ENCODE measurements around the gene PTPRN2. TPM values are rescaled to one million over a fixed set of nuclear protein-coding genes. Genes with fewer than 3 reads are reported as not detected.
"Not testable (repeated sequence)": the region's sequence is repeated elsewhere in the genome, so short reads cannot be mapped to it uniquely, and the experiment has no call there.

Gene PTPRN2
- polyA plus RNA-seq, 4 donors: 1.6 to 11.7 (median 4.0) TPM

GRCh38 chr7:158253670-158254045 is 334.0 kb downstream of the PTPRN2 start:
- not testable (repeated sequence) for DNase-seq; H3K27ac ChIP-seq (ENCODE audit: low read depth in 1 of 3, low read length in 2 of 3); H3K36me3 ChIP-seq (ENCODE audit: control insufficient read depth in 3 of 3, insufficient read depth in 2 of 3, low read depth in 1 of 3, low read length in 3 of 3); H3K4me3 ChIP-seq (ENCODE audit: low read depth in 1 of 3, low read length in 3 of 3); FAIRE-seq; H3K27me3 ChIP-seq (ENCODE audit: control insufficient read depth in 3 of 3, insufficient read depth in 3 of 3, low read length in 3 of 3); H3K4me1 ChIP-seq (ENCODE audit: control insufficient read depth in 3 of 3, insufficient read depth in 2 of 3, low read depth in 1 of 3, low read length in 2 of 3)
- peaks cover 0 to 65% of the 10 kb centered on the region in 2 donors for H3K9me3 ChIP-seq (ENCODE audit: control insufficient read depth in 2 of 2, insufficient read depth in 1 of 2, low read depth in 1 of 2, low read length in 1 of 2)
- 67 to 74% (median 73%) methylated on average over 12 to 16 of the region's 16 CpGs for WGBS, 3 donors

GRCh38 chr7:158252837-158253669 is 334.6 kb downstream of the PTPRN2 start:
- FAIRE-seq (no peak), DNase-seq (no peak)
- H3K27ac ChIP-seq (ENCODE audit: low read depth in 1 of 3, low read length in 2 of 3): no peak overlapping the region
- 73 to 86% (median 80%) methylated on average over 34 of the region's 34 CpGs for WGBS, 3 donors
- H3K4me3 ChIP-seq (ENCODE audit: low read depth in 1 of 3, low read length in 3 of 3): no peak overlapping the region
- peaks cover 0 to 67% of the 10 kb centered on the region in 2 donors for H3K9me3 ChIP-seq (ENCODE audit: control insufficient read depth in 2 of 2, insufficient read depth in 1 of 2, low read depth in 1 of 2, low read length in 1 of 2)
- no peaks in the 10 kb centered on the region for H3K4me1 ChIP-seq (ENCODE audit: control insufficient read depth in 3 of 3, insufficient read depth in 2 of 3, low read depth in 1 of 3, low read length in 2 of 3)
- no peaks in the 10 kb centered on the region for H3K27me3 ChIP-seq (ENCODE audit: control insufficient read depth in 3 of 3, insufficient read depth in 3 of 3, low read length in 3 of 3)
- no peaks in the 10 kb centered on the region for H3K36me3 ChIP-seq (ENCODE audit: control insufficient read depth in 3 of 3, insufficient read depth in 2 of 3, low read depth in 1 of 3, low read length in 3 of 3)

GRCh38 chr7:158252081-158252836 is 335.4 kb downstream of the PTPRN2 start:
- FAIRE-seq: no peak
- Histone ChIP-seq H3K4me1 (ENCODE audit: control insufficient read depth in 3 of 3, insufficient read depth in 2 of 3, low read depth in 1 of 3, low read length in 2 of 3) (no peaks in the 10 kb centered on the region), H3K27ac (ENCODE audit: low read depth in 1 of 3, low read length in 2 of 3) (no peak overlapping the region), H3K36me3 (ENCODE audit: control insufficient read depth in 3 of 3, insufficient read depth in 2 of 3, low read depth in 1 of 3, low read length in 3 of 3) (no peaks in the 10 kb centered on the region), H3K27me3 (ENCODE audit: control insufficient read depth in 3 of 3, insufficient read depth in 3 of 3, low read length in 3 of 3) (no peaks in the 10 kb centered on the region), H3K9me3 (ENCODE audit: control insufficient read depth in 2 of 2, insufficient read depth in 1 of 2, low read depth in 1 of 2, low read length in 1 of 2) (peaks cover 0 to 63% of the 10 kb centered on the region in 2 donors), H3K4me3 (ENCODE audit: low read depth in 1 of 3, low read length in 3 of 3) (no peak overlapping the region)
- 85 to 87% (median 86%) methylated on average over 23 of the region's 23 CpGs for WGBS, 3 donors
- no peak for DNase-seq

- FAIRE-seq (no peak), DNase-seq (no peak)
- 83 to 93% (median 87%) methylated on average over 18 of the region's 18 CpGs for WGBS, 3 donors
- Histone ChIP-seq H3K4me3 (ENCODE audit: low read depth in 1 of 3, low read length in 3 of 3) (no peak overlapping the region), H3K27ac (ENCODE audit: low read depth in 1 of 3, low read length in 2 of 3) (no peak overlapping the region), H3K4me1 (ENCODE audit: control insufficient read depth in 3 of 3, insufficient read depth in 2 of 3, low read depth in 1 of 3, low read length in 2 of 3) (no peaks in the 10 kb centered on the region), H3K9me3 (ENCODE audit: control insufficient read depth in 2 of 2, insufficient read depth in 1 of 2, low read depth in 1 of 2, low read length in 1 of 2) (peaks cover 0 to 64% of the 10 kb centered on the region in 2 donors), H3K27me3 (ENCODE audit: control insufficient read depth in 3 of 3, insufficient read depth in 3 of 3, low read length in 3 of 3) (no peaks in the 10 kb centered on the region), H3K36me3 (ENCODE audit: control insufficient read depth in 3 of 3, insufficient read depth in 2 of 3, low read depth in 1 of 3, low read length in 3 of 3) (no peaks in the 10 kb centered on the region)
Measured at GRCh38 chr7:158251061-158251965, 336.3 kb downstream of the PTPRN2 start.

- DNase-seq: no peak
- H3K27me3 ChIP-seq (ENCODE audit: control insufficient read depth in 3 of 3, insufficient read depth in 3 of 3, low read length in 3 of 3): no peaks in the 10 kb centered on the region
- no peak overlapping the region for H3K27ac ChIP-seq (ENCODE audit: low read depth in 1 of 3, low read length in 2 of 3)
- FAIRE-seq: no peak
- 65 to 85% (median 75%) methylated on average over 9 of the region's 9 CpGs for WGBS, 3 donors
- no peak overlapping the region for H3K4me3 ChIP-seq (ENCODE audit: low read depth in 1 of 3, low read length in 3 of 3)
- H3K36me3 ChIP-seq (ENCODE audit: control insufficient read depth in 3 of 3, insufficient read depth in 2 of 3, low read depth in 1 of 3, low read length in 3 of 3): no peaks in the 10 kb centered on the region
- H3K4me1 ChIP-seq (ENCODE audit: control insufficient read depth in 3 of 3, insufficient read depth in 2 of 3, low read depth in 1 of 3, low read length in 2 of 3): no peaks in the 10 kb centered on the region
- H3K9me3 ChIP-seq (ENCODE audit: control insufficient read depth in 2 of 2, insufficient read depth in 1 of 2, low read depth in 1 of 2, low read length in 1 of 2): peaks cover 0 to 67% of the 10 kb centered on the region in 2 donors
Measured at GRCh38 chr7:158249692-158250091, 337.9 kb downstream of the PTPRN2 start.

GRCh38 chr7:158248816-158249215 is 338.8 kb downstream of the PTPRN2 start:
- FAIRE-seq (no peak), DNase-seq (no peak)
- H3K4me1 ChIP-seq (ENCODE audit: control insufficient read depth in 3 of 3, insufficient read depth in 2 of 3, low read depth in 1 of 3, low read length in 2 of 3): no peaks in the 10 kb centered on the region
- no peaks in the 10 kb centered on the region for H3K27me3 ChIP-seq (ENCODE audit: control insufficient read depth in 3 of 3, insufficient read depth in 3 of 3, low read length in 3 of 3)
- WGBS, 3 donors: 60 to 80% (median 66%) methylated on average over 6 to 10 of the region's 10 CpGs
- H3K27ac ChIP-seq (ENCODE audit: low read depth in 1 of 3, low read length in 2 of 3): no peak overlapping the region
- no peak overlapping the region for H3K4me3 ChIP-seq (ENCODE audit: low read depth in 1 of 3, low read length in 3 of 3)
- no peaks in the 10 kb centered on the region for H3K36me3 ChIP-seq (ENCODE audit: control insufficient read depth in 3 of 3, insufficient read depth in 2 of 3, low read depth in 1 of 3, low read length in 3 of 3)
- peaks cover 0 to 71% of the 10 kb centered on the region in 2 donors for H3K9me3 ChIP-seq (ENCODE audit: control insufficient read depth in 2 of 2, insufficient read depth in 1 of 2, low read depth in 1 of 2, low read length in 1 of 2)

GRCh38 chr7:158247758-158248487 is 339.7 kb downstream of the PTPRN2 start:
- Histone ChIP-seq H3K4me1 (ENCODE audit: control insufficient read depth in 3 of 3, insufficient read depth in 2 of 3, low read depth in 1 of 3, low read length in 2 of 3) (no peaks in the 10 kb centered on the region), H3K27ac (ENCODE audit: low read depth in 1 of 3, low read length in 2 of 3) (no peak overlapping the region), H3K9me3 (ENCODE audit: control insufficient read depth in 2 of 2, insufficient read depth in 1 of 2, low read depth in 1 of 2, low read length in 1 of 2) (peaks cover 0 to 71% of the 10 kb centered on the region in 2 donors), H3K36me3 (ENCODE audit: control insufficient read depth in 3 of 3, insufficient read depth in 2 of 3, low read depth in 1 of 3, low read length in 3 of 3) (no peaks in the 10 kb centered on the region), H3K4me3 (ENCODE audit: low read depth in 1 of 3, low read length in 3 of 3) (no peak overlapping the region), H3K27me3 (ENCODE audit: control insufficient read depth in 3 of 3, insufficient read depth in 3 of 3, low read length in 3 of 3) (no peaks in the 10 kb centered on the region)
- FAIRE-seq: no peak
- 83 to 89% (median 86%) methylated on average over 14 of the region's 14 CpGs for WGBS, 3 donors
- DNase-seq: no peak
